ENCODE measurements around the gene EMCN. TPM values are rescaled to one million over a fixed set of nuclear protein-coding genes. Genes with fewer than 3 reads are reported as not detected.

The EMCN gene
- total and polyA plus RNA-seq, 5 donors from 2014 or later, result not detected

DNA sequence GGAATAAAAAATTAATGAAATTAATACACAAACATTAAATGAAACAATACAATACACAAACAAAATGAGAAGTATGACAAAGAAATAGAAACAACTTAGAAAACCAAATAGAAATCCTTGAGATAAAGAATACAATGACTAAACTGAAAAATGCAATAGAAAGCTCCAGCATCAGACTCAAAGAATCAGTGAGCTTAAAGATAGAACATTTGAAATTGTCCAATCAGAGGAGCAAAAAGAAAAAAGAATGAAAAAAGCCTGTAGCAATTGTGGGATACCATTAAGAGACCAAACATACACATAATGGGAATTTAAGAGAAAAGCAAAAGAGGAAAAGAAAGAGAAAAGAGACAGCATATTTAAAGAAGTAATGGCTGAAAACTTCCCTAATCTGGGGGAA, 25.7 kb downstream of the EMCN start:
- no peaks in the 10 kb centered on the region for H3K27me3 Mint-ChIP-seq
- H3K4me1 Mint-ChIP-seq, result no peaks in the 10 kb centered on the region
- no peak overlapping the region for H3K27ac ChIP-seq (ENCODE audit: insufficient read depth, low read length, poor library complexity, severe bottlenecking)
- H3K9me3 ChIP-seq (ENCODE audit: control insufficient read depth in 2 of 2, low read length in 2 of 2), result peaks cover 6% of the 10 kb centered on the region in 2 experiments
- H3K9me3 Mint-ChIP-seq, result peaks cover 0 to 8% (median 0%) of the 10 kb centered on the region in 7 donors
- no peaks in the 10 kb centered on the region for H3K4me1 ChIP-seq (ENCODE audit: control insufficient read depth, insufficient read depth, low read length, poor library complexity, severe bottlenecking)
- H3K4me3 Mint-ChIP-seq, result no peak overlapping the region
- no peaks in the 10 kb centered on the region for H3K36me3 Mint-ChIP-seq
- H3K4me3 ChIP-seq (ENCODE audit: low read depth, low read length), result no peak overlapping the region
- ATAC-seq (ENCODE audit: low read depth in 2 of 2) (no peak), DNase-seq (no peak)
- H3K27ac Mint-ChIP-seq, result no peak overlapping the region
- H3K36me3 ChIP-seq (ENCODE audit: control insufficient read depth, insufficient read depth, low read length), result no peaks in the 10 kb centered on the region
- no peaks in the 10 kb centered on the region for H3K27me3 ChIP-seq (ENCODE audit: control insufficient read depth, insufficient read depth, low read length)

DNA sequence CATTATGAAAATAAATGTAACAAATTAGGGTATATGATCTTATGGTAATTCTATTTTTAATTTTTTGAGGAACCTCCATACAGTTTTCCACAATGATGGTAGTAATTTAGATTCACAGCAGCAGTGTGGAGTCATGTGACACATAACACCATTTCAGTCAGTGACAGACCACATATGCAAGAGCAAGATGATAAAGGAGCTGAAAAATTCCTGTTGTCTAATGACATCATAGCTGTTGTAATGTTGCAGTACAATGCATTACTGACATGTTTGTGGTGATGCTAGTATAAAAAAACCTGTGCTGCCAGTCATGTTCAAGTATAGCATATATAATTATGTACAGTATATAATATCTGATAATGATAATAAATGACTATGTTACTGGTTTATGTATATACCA, 28.5 kb downstream of the EMCN start:
- H3K27me3 Mint-ChIP-seq, result no peaks in the 10 kb centered on the region
- Histone ChIP-seq H3K27me3 (ENCODE audit: control insufficient read depth, insufficient read depth, low read length) (peaks cover 2% of the 10 kb centered on the region), H3K4me3 (ENCODE audit: low read depth, low read length) (no peak overlapping the region), H3K36me3 (ENCODE audit: control insufficient read depth, insufficient read depth, low read length) (no peaks in the 10 kb centered on the region), H3K27ac (ENCODE audit: insufficient read depth, low read length, poor library complexity, severe bottlenecking) (no peak overlapping the region), H3K4me1 (ENCODE audit: control insufficient read depth, insufficient read depth, low read length, poor library complexity, severe bottlenecking) (no peaks in the 10 kb centered on the region), H3K9me3 (ENCODE audit: control insufficient read depth in 2 of 2, low read length in 2 of 2) (peaks cover 6% of the 10 kb centered on the region in 2 experiments)
- no peak for DNase-seq
- H3K4me3 Mint-ChIP-seq, result no peak overlapping the region
- H3K4me1 Mint-ChIP-seq, result no peaks in the 10 kb centered on the region
- peaks cover 0 to 8% (median 0%) of the 10 kb centered on the region in 7 donors for H3K9me3 Mint-ChIP-seq
- no peak overlapping the region for H3K27ac Mint-ChIP-seq
- H3K36me3 Mint-ChIP-seq, result no peaks in the 10 kb centered on the region
- ATAC-seq (ENCODE audit: low read depth in 2 of 2), result no peak

DNA sequence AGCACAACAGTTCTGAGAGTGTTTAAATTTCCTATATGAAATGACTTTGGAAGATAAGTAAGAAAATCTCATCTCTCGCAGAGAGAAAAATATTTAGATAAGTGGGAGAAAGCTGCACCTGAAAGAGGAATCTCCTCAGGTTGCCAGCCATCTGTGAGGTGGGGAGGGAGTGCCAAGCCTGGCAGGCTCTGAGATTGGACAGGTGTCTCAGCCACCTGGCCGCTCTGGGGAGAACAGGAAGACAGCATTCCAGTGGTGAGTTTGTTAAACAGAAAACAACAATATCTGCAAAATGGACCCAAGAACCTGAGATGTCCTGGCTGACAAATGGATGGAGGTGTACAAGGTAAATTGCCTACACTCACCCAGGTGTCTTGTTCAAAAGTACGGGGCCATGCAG, 31.3 kb downstream of the EMCN start:
- Mint-ChIP-seq H3K27me3 (no peaks in the 10 kb centered on the region), H3K9me3 (peaks cover 0 to 2% (median 0%) of the 10 kb centered on the region in 7 donors), H3K36me3 (no peaks in the 10 kb centered on the region), H3K4me3 (no peak overlapping the region), H3K4me1 (no peaks in the 10 kb centered on the region), H3K27ac (no peak overlapping the region)
- Histone ChIP-seq H3K9me3 (ENCODE audit: control insufficient read depth in 2 of 2, low read length in 2 of 2) (peaks cover 0 to 2% of the 10 kb centered on the region in 2 experiments), H3K4me1 (ENCODE audit: control insufficient read depth, insufficient read depth, low read length, poor library complexity, severe bottlenecking) (no peaks in the 10 kb centered on the region), H3K4me3 (ENCODE audit: low read depth, low read length) (no peak overlapping the region), H3K36me3 (ENCODE audit: control insufficient read depth, insufficient read depth, low read length) (no peaks in the 10 kb centered on the region), H3K27me3 (ENCODE audit: control insufficient read depth, insufficient read depth, low read length) (peaks cover 2% of the 10 kb centered on the region), H3K27ac (ENCODE audit: insufficient read depth, low read length, poor library complexity, severe bottlenecking) (no peak overlapping the region)
- DNase-seq, result no peak
- no peak for ATAC-seq (ENCODE audit: low read depth in 2 of 2)

DNA sequence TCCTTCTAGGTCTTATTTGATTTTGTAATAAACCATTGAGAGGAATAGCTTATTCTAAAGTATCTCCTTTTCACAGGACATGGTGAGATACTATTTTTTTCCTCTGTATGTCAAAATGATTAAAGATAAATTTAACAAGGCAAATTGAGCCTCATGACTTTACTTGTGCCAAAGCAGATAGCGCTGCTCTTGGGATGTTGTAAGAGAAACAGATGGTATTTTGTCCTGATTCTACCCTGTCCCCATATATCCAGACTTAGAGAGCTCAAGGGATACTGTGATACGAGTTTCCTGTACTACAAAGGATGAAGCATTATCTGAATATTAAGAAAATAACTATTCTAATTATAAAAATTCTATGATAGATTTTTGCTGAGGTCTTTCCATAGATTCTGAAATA, 34.0 kb downstream of the EMCN start:
- DNase-seq (no peak), ATAC-seq (ENCODE audit: low read depth in 2 of 2) (no peak)
- H3K36me3 ChIP-seq (ENCODE audit: control insufficient read depth, insufficient read depth, low read length), result no peaks in the 10 kb centered on the region
- no peaks in the 10 kb centered on the region for H3K9me3 Mint-ChIP-seq
- H3K9me3 ChIP-seq (ENCODE audit: control insufficient read depth in 2 of 2, low read length in 2 of 2), result no peaks in the 10 kb centered on the region
- no peak overlapping the region for H3K27ac ChIP-seq (ENCODE audit: insufficient read depth, low read length, poor library complexity, severe bottlenecking)
- H3K27ac Mint-ChIP-seq, result no peak overlapping the region
- H3K4me3 Mint-ChIP-seq, result no peak overlapping the region
- H3K4me1 Mint-ChIP-seq, result no peaks in the 10 kb centered on the region
- H3K4me3 ChIP-seq (ENCODE audit: low read depth, low read length), result no peak overlapping the region
- H3K36me3 Mint-ChIP-seq, result no peaks in the 10 kb centered on the region
- peaks cover 2% of the 10 kb centered on the region for H3K27me3 ChIP-seq (ENCODE audit: control insufficient read depth, insufficient read depth, low read length)
- H3K27me3 Mint-ChIP-seq, result no peaks in the 10 kb centered on the region
- H3K4me1 ChIP-seq (ENCODE audit: control insufficient read depth, insufficient read depth, low read length, poor library complexity, severe bottlenecking), result no peaks in the 10 kb centered on the region

DNA sequence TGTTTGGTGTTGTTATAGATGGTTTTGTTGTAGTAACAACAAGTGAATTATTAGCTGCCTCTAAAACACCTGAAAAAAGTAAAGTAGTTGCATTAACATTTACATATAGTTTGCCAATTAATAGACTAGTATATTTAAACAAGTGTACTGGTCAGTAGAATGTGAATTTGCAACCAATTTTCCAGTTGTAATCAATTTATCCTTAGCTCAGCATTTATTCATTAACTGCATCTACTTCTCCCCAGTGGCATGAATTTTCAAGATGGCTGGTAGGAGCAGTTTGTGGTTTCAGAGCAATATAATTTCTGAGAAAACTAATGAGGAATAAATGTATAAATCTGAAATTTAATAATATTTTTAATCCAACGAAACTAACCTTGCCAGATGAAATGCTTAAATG, 37.9 kb downstream of the EMCN start:
- Histone ChIP-seq H3K27me3 (ENCODE audit: control insufficient read depth, insufficient read depth, low read length) (no peaks in the 10 kb centered on the region), H3K27ac (ENCODE audit: insufficient read depth, low read length, poor library complexity, severe bottlenecking) (no peak overlapping the region), H3K4me1 (ENCODE audit: control insufficient read depth, insufficient read depth, low read length, poor library complexity, severe bottlenecking) (no peaks in the 10 kb centered on the region), H3K36me3 (ENCODE audit: control insufficient read depth, insufficient read depth, low read length) (no peaks in the 10 kb centered on the region), H3K4me3 (ENCODE audit: low read depth, low read length) (no peak overlapping the region), H3K9me3 (ENCODE audit: control insufficient read depth in 2 of 2, low read length in 2 of 2) (no peaks in the 10 kb centered on the region)
- DNase-seq (no peak), ATAC-seq (ENCODE audit: low read depth in 2 of 2) (no peak)
- Mint-ChIP-seq H3K9me3 (peaks cover 0 to 1% (median 0%) of the 10 kb centered on the region in 7 donors), H3K27me3 (no peaks in the 10 kb centered on the region), H3K36me3 (no peaks in the 10 kb centered on the region), H3K4me3 (no peak overlapping the region), H3K27ac (no peak overlapping the region), H3K4me1 (no peaks in the 10 kb centered on the region)

DNA sequence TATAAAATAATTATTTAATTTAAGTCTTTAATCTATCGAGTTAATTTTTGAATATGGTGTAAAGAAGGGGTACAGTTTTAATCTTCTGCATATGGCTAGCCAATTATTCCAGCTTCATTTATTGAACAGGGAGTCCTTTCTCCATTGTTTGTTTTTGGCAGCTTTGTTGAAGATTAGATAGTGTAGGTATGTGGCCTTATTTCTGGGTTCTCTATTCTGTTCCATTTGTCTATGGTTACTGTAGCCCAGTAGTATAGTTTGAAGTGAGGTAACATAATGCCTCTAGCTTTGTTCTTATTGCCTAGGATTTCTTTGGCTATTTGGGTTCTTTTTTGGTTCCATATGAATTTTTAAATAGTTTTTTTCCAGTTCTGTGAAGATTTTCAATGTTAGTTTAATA, 48.3 kb downstream of the EMCN start:
- Mint-ChIP-seq H3K4me3 (no peak overlapping the region), H3K36me3 (no peaks in the 10 kb centered on the region), H3K27ac (no peak overlapping the region)

DNA sequence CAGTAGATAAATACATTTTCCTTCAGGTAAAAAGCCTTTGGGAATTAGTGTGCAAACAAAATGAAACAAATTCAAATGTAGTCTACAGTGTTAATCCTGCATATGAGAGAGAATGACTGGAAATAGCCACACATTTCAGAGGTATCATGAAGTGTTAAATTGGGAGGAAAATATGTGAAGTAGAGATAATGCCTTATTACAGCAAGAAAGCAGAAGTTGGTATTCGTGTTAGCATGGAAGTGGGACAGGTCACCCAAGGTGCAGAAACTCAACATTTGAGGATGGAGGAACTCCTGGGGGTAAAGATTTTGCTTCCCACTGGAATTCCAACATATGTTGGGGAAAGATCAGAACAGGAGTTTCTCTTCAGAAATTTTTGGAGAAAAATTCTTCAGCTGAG, 51.3 kb downstream of the EMCN start:
- Mint-ChIP-seq H3K27ac (no peak overlapping the region), H3K4me3 (no peak overlapping the region), H3K4me1 (no peaks in the 10 kb centered on the region), H3K36me3 (no peaks in the 10 kb centered on the region), H3K9me3 (peaks cover 0 to 6% (median 1%) of the 10 kb centered on the region in 7 donors), H3K27me3 (no peaks in the 10 kb centered on the region)
- Histone ChIP-seq H3K4me1 (ENCODE audit: control insufficient read depth, insufficient read depth, low read length, poor library complexity, severe bottlenecking) (no peaks in the 10 kb centered on the region), H3K27me3 (ENCODE audit: control insufficient read depth, insufficient read depth, low read length) (no peaks in the 10 kb centered on the region), H3K27ac (ENCODE audit: insufficient read depth, low read length, poor library complexity, severe bottlenecking) (no peak overlapping the region), H3K36me3 (ENCODE audit: control insufficient read depth, insufficient read depth, low read length) (no peaks in the 10 kb centered on the region), H3K4me3 (ENCODE audit: low read depth, low read length) (no peak overlapping the region), H3K9me3 (ENCODE audit: control insufficient read depth in 2 of 2, low read length in 2 of 2) (no peaks in the 10 kb centered on the region)
- ATAC-seq (ENCODE audit: low read depth in 2 of 2), result no peak
- no peak for DNase-seq

More for the DNA sequence above, 48.3 kb downstream of the EMCN start:
- H3K9me3 ChIP-seq (ENCODE audit: control insufficient read depth in 2 of 2, low read length in 2 of 2), result no peaks in the 10 kb centered on the region
- no peak overlapping the region for H3K4me3 ChIP-seq (ENCODE audit: low read depth, low read length)
- no peaks in the 10 kb centered on the region for H3K4me1 ChIP-seq (ENCODE audit: control insufficient read depth, insufficient read depth, low read length, poor library complexity, severe bottlenecking)
- H3K27ac ChIP-seq (ENCODE audit: insufficient read depth, low read length, poor library complexity, severe bottlenecking), result no peak overlapping the region
- H3K27me3 ChIP-seq (ENCODE audit: control insufficient read depth, insufficient read depth, low read length), result no peaks in the 10 kb centered on the region
- no peaks in the 10 kb centered on the region for H3K36me3 ChIP-seq (ENCODE audit: control insufficient read depth, insufficient read depth, low read length)
- ATAC-seq (ENCODE audit: low read depth in 2 of 2) (no peak), DNase-seq (no peak)
- Mint-ChIP-seq H3K27me3 (no peaks in the 10 kb centered on the region), H3K4me1 (no peaks in the 10 kb centered on the region), H3K9me3 (peaks cover 0 to 10% (median 1%) of the 10 kb centered on the region in 7 donors)

DNA sequence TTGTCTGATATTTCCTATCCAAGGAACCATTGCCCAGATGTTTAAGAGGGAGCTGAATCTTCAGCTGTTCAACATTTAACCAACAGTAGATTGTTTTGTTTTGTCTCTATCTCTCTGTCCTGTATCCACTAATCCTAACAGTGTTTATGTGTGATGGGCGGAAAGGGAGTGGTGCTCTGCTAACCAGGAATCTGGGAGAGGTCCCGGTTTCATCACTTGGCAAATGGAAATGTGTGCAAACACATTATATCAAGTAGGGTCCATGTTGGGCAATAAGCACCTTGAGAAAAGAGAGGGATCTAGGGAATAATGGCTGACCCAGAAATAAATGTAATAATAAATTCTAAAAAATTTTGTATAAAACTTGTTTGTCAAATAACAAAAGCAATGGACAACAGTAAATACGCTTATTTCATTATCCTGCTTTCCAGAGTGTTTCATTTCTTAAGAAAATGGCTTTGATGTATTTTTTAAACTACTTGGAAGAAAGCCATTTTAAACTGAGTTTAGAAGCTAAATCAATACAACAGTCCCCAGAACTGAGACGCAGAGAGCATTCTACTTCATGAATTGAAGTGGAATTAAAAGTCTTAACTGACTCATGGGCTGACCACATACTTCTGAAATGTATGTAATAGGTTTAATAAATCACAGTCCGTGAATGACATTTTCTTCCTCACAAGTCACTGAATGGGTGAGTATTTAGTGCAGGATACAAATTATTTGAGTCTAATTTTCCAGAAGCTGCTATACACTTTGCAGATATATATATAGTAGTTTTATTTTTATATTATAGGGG, 55.8 kb downstream of the EMCN start:
- peaks cover 0 to 25% (median 0%) of the 10 kb centered on the region in 4 donors for H3K4me1 Mint-ChIP-seq
- no peak for DNase-seq
- no peak for ATAC-seq (ENCODE audit: low read depth in 2 of 2)
- no peaks in the 10 kb centered on the region for H3K27me3 Mint-ChIP-seq
- H3K36me3 Mint-ChIP-seq, result no peaks in the 10 kb centered on the region
- Histone ChIP-seq H3K4me3 (ENCODE audit: low read depth, low read length) (no peak overlapping the region), H3K4me1 (ENCODE audit: control insufficient read depth, insufficient read depth, low read length, poor library complexity, severe bottlenecking) (no peaks in the 10 kb centered on the region), H3K27ac (ENCODE audit: insufficient read depth, low read length, poor library complexity, severe bottlenecking) (no peak overlapping the region), H3K36me3 (ENCODE audit: control insufficient read depth, insufficient read depth, low read length) (no peaks in the 10 kb centered on the region), H3K27me3 (ENCODE audit: control insufficient read depth, insufficient read depth, low read length) (no peaks in the 10 kb centered on the region), H3K9me3 (ENCODE audit: control insufficient read depth in 2 of 2, low read length in 2 of 2) (no peaks in the 10 kb centered on the region)
- H3K4me3 Mint-ChIP-seq, result no peak overlapping the region
- no peak overlapping the region for H3K27ac Mint-ChIP-seq
- peaks cover 0 to 4% (median 2%) of the 10 kb centered on the region in 7 donors for H3K9me3 Mint-ChIP-seq
